Adipocyte (in vitro differentiated cells): ENCODE data around the gene DENND4B.
"Not testable (repeated sequence)": the region's sequence is repeated elsewhere in the genome, so short reads cannot be mapped to it uniquely, and the experiment has no call there.

Experiments
- DNase-seq: peaks from one replicate; pipeline ENCODE4 v3.0.0-alpha.2; 2015; ENCODE audit warnings: low read depth
- H3K27me3 ChIP-seq: replicated peaks from 2 replicates; pipeline ENCODE4 v1.7.0; 2013; ENCODE audit warnings: mild to moderate bottlenecking, low read length, moderate library complexity; ENCODE audit not compliant: control insufficient read depth, insufficient read depth
- H3K36me3 ChIP-seq: 2 replicates; pipeline ENCODE4 v1.7.0; 2013; ENCODE audit warnings: low read length, mild to moderate bottlenecking, moderate library complexity; ENCODE audit not compliant: control insufficient read depth, insufficient read depth, severe bottlenecking
- H3K4me1 ChIP-seq: 2 replicates; pipeline ENCODE4 v1.7.0; 2013; ENCODE audit warnings: mild to moderate bottlenecking, low read length, moderate library complexity; ENCODE audit not compliant: control insufficient read depth, insufficient read depth
- H3K4me3 ChIP-seq: 2 replicates; pipeline ENCODE4 v1.7.0; 2013; ENCODE audit warnings: mild to moderate bottlenecking, low read length, moderate library complexity
- H3K9ac ChIP-seq: 2 replicates; pipeline ENCODE4 v1.7.0; 2013; ENCODE audit warnings: mild to moderate bottlenecking, low read length, moderate library complexity
- H3K9me3 ChIP-seq: 2 replicates; pipeline ENCODE4 v1.7.0; 2013; ENCODE audit warnings: mild to moderate bottlenecking, low read length, moderate library complexity; ENCODE audit not compliant: control insufficient read depth

The DENND4B gene

DNA sequence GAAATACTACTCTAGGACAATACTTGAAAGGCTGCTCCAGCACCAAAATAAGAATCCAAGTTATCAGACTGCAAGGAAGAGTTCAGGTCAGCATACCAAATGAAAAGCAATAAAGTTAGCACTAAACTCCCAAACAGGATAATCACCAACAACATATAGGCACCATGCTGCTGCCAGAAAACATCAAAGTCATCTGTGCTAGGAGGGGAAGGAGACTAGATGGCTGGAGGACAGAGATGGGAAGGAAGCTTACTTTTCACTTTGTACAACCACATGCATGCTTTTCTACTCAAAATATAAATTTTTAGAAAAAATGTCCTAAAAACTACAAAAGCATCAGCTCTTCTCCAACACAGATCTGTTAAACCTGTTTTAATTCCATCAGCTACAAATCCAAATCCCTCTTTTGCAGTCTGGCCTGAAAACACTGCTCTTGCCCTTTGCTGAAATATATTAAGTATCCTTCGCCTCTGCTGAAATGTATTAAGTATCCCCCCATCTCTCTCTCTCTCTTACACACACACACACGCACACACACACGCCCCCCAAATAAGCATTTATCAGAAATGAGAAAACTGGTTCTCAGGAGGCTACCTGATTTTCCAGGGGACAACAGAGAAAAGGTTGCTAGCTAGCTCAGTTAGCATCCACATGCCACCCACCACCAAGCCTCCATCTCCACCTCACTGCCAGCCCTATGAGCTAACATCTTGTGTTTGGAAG is 25.3 kb downstream of the DENND4B start:
- H3K4me3 ChIP-seq, result peak overlapping the region; percentile 85
- DNase-seq, result peak; percentile 9
- H3K4me1 ChIP-seq, result peaks cover 29% of the 10 kb centered on the region
- no peaks in the 10 kb centered on the region for H3K36me3 ChIP-seq
- no peaks in the 10 kb centered on the region for H3K9me3 ChIP-seq
- H3K27me3 ChIP-seq, result no peaks in the 10 kb centered on the region
- peak overlapping the region; percentile 87 for H3K9ac ChIP-seq

DNA sequence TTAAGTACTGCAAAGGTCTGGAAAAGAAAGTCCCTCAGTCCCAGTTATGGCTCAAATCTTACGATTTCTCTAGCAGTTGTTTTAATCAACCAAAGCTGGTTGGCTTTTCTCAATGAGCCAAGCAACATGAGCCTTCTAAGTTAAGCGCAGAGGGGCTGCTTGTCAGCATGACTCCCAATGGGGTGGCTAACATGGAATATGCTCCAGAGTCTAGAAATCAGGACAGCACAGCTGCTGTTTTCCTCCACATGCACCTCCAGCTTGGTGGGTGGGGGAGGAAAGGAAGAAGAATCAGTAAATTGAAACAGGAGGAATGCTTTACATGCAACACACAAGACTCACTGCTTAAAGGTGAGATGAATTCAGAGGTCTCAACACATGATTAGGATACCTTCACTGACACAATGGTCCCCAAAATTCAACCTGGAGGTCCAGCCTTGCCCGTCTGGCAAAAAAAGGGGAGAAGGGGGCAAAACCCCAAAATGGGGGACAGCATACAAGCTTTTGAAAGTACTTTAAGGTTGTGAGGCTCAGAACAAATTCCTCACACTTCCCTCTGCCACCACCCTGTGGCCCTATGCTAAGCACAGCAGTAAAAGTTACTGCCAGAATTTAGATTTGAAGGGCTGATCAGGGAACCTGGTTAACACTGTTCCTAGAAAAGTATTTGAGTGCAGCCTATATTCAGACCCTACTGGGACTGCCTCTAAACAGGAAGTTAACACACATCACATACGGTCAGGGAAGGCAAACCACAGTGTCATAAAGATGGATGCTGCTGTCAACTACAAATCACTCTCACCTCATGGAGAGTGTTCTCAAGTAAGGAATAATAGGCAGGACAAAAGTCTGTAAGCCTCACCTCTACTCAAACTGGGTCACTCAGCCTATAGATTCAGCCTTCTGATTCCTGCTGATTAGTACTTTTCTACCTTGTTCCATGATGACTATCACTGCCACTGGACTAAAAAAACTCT is 26.4 kb downstream of the DENND4B start:
- H3K4me3 ChIP-seq, result peak overlapping the region; percentile 85
- peak; percentile 45 for DNase-seq

DNA sequence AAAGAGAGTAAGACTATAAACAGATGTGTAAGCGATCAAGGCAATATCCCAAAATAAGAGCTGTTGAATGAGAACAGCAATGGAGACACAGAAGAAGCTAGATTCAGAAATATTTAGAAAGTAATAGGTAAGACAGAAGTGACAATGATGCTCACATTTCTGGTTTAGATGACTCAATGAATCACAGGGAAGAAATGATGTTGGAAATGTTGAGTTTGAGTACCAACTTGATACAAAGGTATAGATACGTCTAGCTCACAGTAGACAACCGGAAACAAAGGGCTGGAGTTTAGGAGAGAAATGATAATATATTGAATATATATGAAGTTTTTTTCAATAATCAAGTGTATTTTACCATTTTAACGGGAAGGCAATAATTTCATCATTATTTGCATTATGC is 30.2 kb downstream of the DENND4B start:
- no peaks in the 10 kb centered on the region for H3K27me3 ChIP-seq
- peaks cover 17% of the 10 kb centered on the region for H3K4me1 ChIP-seq
- no peak overlapping the region for H3K4me3 ChIP-seq
- no peak for DNase-seq
- no peak overlapping the region for H3K9ac ChIP-seq
- H3K36me3 ChIP-seq, result peaks cover 4% of the 10 kb centered on the region
- H3K9me3 ChIP-seq, result no peaks in the 10 kb centered on the region

More for the DNA sequence above, 26.4 kb downstream of the DENND4B start:
- Histone ChIP-seq H3K27me3 (no peaks in the 10 kb centered on the region), H3K36me3 (peaks cover 4% of the 10 kb centered on the region), H3K4me1 (peaks cover 29% of the 10 kb centered on the region), H3K9me3 (no peaks in the 10 kb centered on the region), H3K9ac (peak overlapping the region; percentile 87)

DNA sequence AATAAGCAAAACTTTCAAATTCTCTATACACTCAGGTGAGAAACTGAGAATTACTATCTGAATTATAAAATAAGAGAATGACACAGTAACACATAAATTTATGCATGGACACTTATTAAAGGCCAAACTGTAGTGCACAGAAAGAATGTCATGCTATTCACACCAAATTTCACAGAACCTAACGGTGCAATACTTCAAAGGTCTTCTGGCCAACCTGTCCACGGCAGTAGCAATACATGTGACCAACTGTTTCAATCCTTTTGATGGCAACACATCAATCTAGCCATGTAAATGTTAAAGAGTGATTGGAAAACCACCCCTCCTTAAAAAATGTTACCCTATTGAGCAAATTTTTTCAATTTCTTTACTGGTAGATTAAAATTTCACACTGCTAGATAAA is 34.2 kb downstream of the DENND4B start:
- Histone ChIP-seq H3K27me3 (no peaks in the 10 kb centered on the region), H3K4me1 (no peaks in the 10 kb centered on the region), H3K36me3 (peaks cover 5% of the 10 kb centered on the region), H3K9ac (no peak overlapping the region), H3K4me3 (no peak overlapping the region), H3K9me3 (no peaks in the 10 kb centered on the region)
- no peak for DNase-seq

GRCh38 chr1:153910560-153910959 is 36.0 kb downstream of the DENND4B start:
- not testable (repeated sequence) for H3K27me3 ChIP-seq, H3K9me3 ChIP-seq, H3K4me1 ChIP-seq, H3K36me3 ChIP-seq, H3K9ac ChIP-seq, H3K4me3 ChIP-seq, DNase-seq

GRCh38 chr1:153908071-153908470 is 38.4 kb downstream of the DENND4B start:
- Histone ChIP-seq H3K9me3 (no peaks in the 10 kb centered on the region), H3K4me3 (no peak overlapping the region), H3K9ac (no peak overlapping the region), H3K27me3 (no peaks in the 10 kb centered on the region), H3K36me3 (peaks cover 5% of the 10 kb centered on the region), H3K4me1 (peaks cover 15% of the 10 kb centered on the region)
- DNase-seq, result no peak

GRCh38 chr1:153907134-153907533 is 39.4 kb downstream of the DENND4B start:
- DNase-seq, result no peak
- H3K36me3 ChIP-seq, result peaks cover 5% of the 10 kb centered on the region

GRCh38 chr1:153906396-153906795 is 40.1 kb downstream of the DENND4B start:
- H3K4me1 ChIP-seq, result peaks cover 15% of the 10 kb centered on the region
- H3K9me3 ChIP-seq, result no peaks in the 10 kb centered on the region

More at GRCh38 chr1:153907134-153907533, 39.4 kb downstream of the DENND4B start:
- peaks cover 15% of the 10 kb centered on the region for H3K4me1 ChIP-seq
- no peaks in the 10 kb centered on the region for H3K9me3 ChIP-seq
- H3K4me3 ChIP-seq, result no peak overlapping the region
- H3K9ac ChIP-seq, result no peak overlapping the region
- no peaks in the 10 kb centered on the region for H3K27me3 ChIP-seq

DNA sequence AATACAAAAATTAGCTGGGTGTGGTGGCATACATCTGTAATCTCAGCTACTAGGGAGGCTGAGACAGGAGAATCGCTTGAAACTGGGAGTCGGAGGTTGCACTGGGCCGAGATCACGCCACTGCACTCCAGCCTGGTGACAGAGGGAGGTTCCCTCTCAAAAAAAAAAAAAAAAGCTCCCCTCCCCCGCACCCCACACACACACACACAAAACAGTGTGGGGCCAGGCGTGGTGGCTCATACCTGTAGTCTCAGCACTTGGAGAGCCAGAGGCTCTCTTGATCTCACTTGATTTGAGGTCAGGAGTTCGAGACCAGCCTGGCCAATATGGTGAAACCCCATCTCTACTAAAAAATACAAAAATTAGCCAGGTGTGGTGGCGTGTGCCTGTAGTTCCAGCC is 40.6 kb downstream of the DENND4B start:
- not testable (repeated sequence) for H3K9me3 ChIP-seq, H3K9ac ChIP-seq, H3K36me3 ChIP-seq, H3K27me3 ChIP-seq, H3K4me3 ChIP-seq, DNase-seq
- peaks cover 15% of the 10 kb centered on the region for H3K4me1 ChIP-seq

More at GRCh38 chr1:153906396-153906795, 40.1 kb downstream of the DENND4B start:
- no peaks in the 10 kb centered on the region for H3K27me3 ChIP-seq
- no peak for DNase-seq
- H3K36me3 ChIP-seq, result peaks cover 5% of the 10 kb centered on the region
- H3K9ac ChIP-seq, result no peak overlapping the region
- H3K4me3 ChIP-seq, result no peak overlapping the region

- peaks cover 15% of the 10 kb centered on the region for H3K4me1 ChIP-seq
- H3K4me3 ChIP-seq, result no peak overlapping the region
- no peaks in the 10 kb centered on the region for H3K27me3 ChIP-seq
- peak; percentile 10 for DNase-seq
- no peaks in the 10 kb centered on the region for H3K9me3 ChIP-seq
- no peak overlapping the region for H3K9ac ChIP-seq
- H3K36me3 ChIP-seq, result peaks cover 7% of the 10 kb centered on the region
Observed at GRCh38 chr1:153903841-153904455, 42.6 kb downstream of the DENND4B start.

DNA sequence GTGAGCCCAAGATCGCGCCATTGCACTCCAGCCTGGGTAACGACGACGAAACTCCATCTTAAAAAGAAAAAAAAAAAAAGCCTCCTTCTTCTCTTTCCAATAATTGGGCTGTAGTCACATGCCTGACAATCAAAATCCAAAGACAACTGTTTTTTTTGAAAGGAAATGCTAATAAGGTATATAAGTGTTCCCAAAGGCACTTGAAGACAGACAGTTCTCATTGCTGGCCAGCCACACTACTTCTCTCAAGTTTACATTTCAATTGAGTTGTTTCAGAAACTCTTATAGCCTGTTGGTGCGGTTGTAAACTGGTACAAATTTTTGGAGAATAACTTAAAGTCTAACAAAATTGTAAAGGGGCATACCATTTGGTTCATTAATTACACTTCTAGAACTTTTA is 47.0 kb downstream of the DENND4B start:
- Histone ChIP-seq H3K9ac (no peak overlapping the region), H3K27me3 (no peaks in the 10 kb centered on the region), H3K4me3 (no peak overlapping the region), H3K4me1 (peaks cover 10% of the 10 kb centered on the region), H3K36me3 (peaks cover 6% of the 10 kb centered on the region), H3K9me3 (no peaks in the 10 kb centered on the region)
- DNase-seq, result no peak
